Head of caudate nucleus (tissue), 42 donors: ENCODE data around the gene PPP1R1C.

Source experiments
- DNase-seq, 42 donors: peaks; one replicate each; pipeline versions ENCODE4 v3.0.0 to v3.0.0-alpha.2; 2020 to 2021; ENCODE audit warnings: mixed read lengths in 7 of 42
- intact Hi-C: fragments of 100-400 bp; cut with DNase I; formaldehyde crosslinking; loops from one replicate; pipeline ENCODE4 v1.15.0; 2022

PPP1R1C gene

GRCh38 chr2:182049372-182050148, 63.9 kb downstream of the PPP1R1C start:
- intact Hi-C loops, result no loop called here
- DNase-seq, result no peak

GRCh38 chr2:182050333-182051135, 64.9 kb downstream of the PPP1R1C start:
- intact Hi-C loops, result no loop called here
- no peak for DNase-seq

GRCh38 chr2:182055993-182056392, 70.3 kb downstream of the PPP1R1C start:
- intact Hi-C loops, result no loop called here
- no peak for DNase-seq

GRCh38 chr2:182057002-182057401, 71.3 kb downstream of the PPP1R1C start:
- intact Hi-C loops, result no loop called here
- DNase-seq, result no peak

GRCh38 chr2:182058056-182058455, 72.4 kb downstream of the PPP1R1C start:
- intact Hi-C loops, result no loop called here
- no peak for DNase-seq

- DNase-seq, result no peak
- intact Hi-C loops, result no loop called here
These were observed 76.1 kb downstream of the PPP1R1C start for GRCh38 chr2:182061739-182062138.

- DNase-seq, result no peak
- intact Hi-C loops, result no loop called here
These were observed 76.8 kb downstream of the PPP1R1C start for GRCh38 chr2:182062329-182062972.

GRCh38 chr2:182064019-182064778, 78.5 kb downstream of the PPP1R1C start:
- peak in 6 of 42 donors; percentile 2 to 41 (median 10) for DNase-seq
- intact Hi-C loops, result no loop called here

- DNase-seq, result no peak
- intact Hi-C loops, result no loop called here
These were observed 80.9 kb downstream of the PPP1R1C start for GRCh38 chr2:182066400-182067087.

- DNase-seq, result no peak
These were observed 81.7 kb downstream of the PPP1R1C start for GRCh38 chr2:182067393-182067792.

GRCh38 chr2:182068811-182069210, 83.2 kb downstream of the PPP1R1C start:
- intact Hi-C loops, result no loop called here
- no peak for DNase-seq

More at GRCh38 chr2:182067393-182067792, 81.7 kb downstream of the PPP1R1C start:
- intact Hi-C loops, result no loop called here

- DNase-seq, result no peak
- intact Hi-C loops, result no loop called here
These were observed 83.8 kb downstream of the PPP1R1C start for GRCh38 chr2:182069416-182069815.

GRCh38 chr2:182069908-182070307, 84.3 kb downstream of the PPP1R1C start:
- no peak for DNase-seq
- intact Hi-C loops, result no loop called here

- intact Hi-C loops, result no loop called here
- no peak for DNase-seq
These were observed 85.1 kb downstream of the PPP1R1C start for GRCh38 chr2:182070736-182071135.

- intact Hi-C loops, result no loop called here
- DNase-seq, result no peak
These were observed 87.2 kb downstream of the PPP1R1C start for GRCh38 chr2:182072861-182073260.

GRCh38 chr2:182073613-182074012, 88.0 kb downstream of the PPP1R1C start:
- intact Hi-C loops, result no loop called here
- DNase-seq, result no peak

- DNase-seq, result no peak
- intact Hi-C loops, result no loop called here
These were observed 91.4 kb downstream of the PPP1R1C start for GRCh38 chr2:182077023-182077422.

GRCh38 chr2:182077448-182078142, 91.9 kb downstream of the PPP1R1C start:
- peak in 21 of 42 donors; percentile 8 to 71 (median 37) for DNase-seq
- intact Hi-C loops, result no loop called here
